Large intestine (tissue), 3 donors: Measurements from ENCODE around the gene TEAD1. TPM values are rescaled to one million over a fixed set of nuclear protein-coding genes. Genes with fewer than 3 reads are reported as not detected.

Source experiments
- DNase-seq, 2 donors: peaks; one replicate each; pipeline versions ENCODE4 v3.0.0 to v3.0.0-alpha.2; 2013
- H3K27ac ChIP-seq: one replicate; pipeline ENCODE4 v1.5.1; 2013; ENCODE audit warnings: low read length
- H3K27me3 ChIP-seq: 2 replicates; pipeline ENCODE4 v1.6.1; 2013; ENCODE audit warnings: low read length; ENCODE audit not compliant: control insufficient read depth, insufficient read depth
- H3K36me3 ChIP-seq: 2 replicates; pipeline ENCODE4 v1.6.1; 2013; ENCODE audit warnings: low read length; ENCODE audit not compliant: control insufficient read depth, insufficient read depth
- H3K4me1 ChIP-seq: one replicate; pipeline ENCODE4 v1.6.1; 2013; ENCODE audit warnings: low read length; ENCODE audit not compliant: control insufficient read depth, insufficient read depth
- H3K4me3 ChIP-seq: one replicate; pipeline ENCODE4 v1.5.1; 2013; ENCODE audit warnings: low read length
- H3K9me3 ChIP-seq: one replicate; pipeline ENCODE4 v1.6.1; 2013; ENCODE audit warnings: mild to moderate bottlenecking, low read depth, low read length, moderate library complexity; ENCODE audit not compliant: control insufficient read depth
- WGBS: methylation state at CpG from one replicate; pipeline ENCODE4 v1.1.5; 2013; ENCODE audit warnings: low lambda C conversion rate; ENCODE audit not compliant: insufficient coverage; 5-methylcytosine and 5-hydroxymethylcytosine counted together
- polyA plus RNA-seq: library from polyadenylated mRNA; unstranded; fragments of 120-200 nt; gene quantifications from one replicate; pipeline ENCODE4 v1.2.1, GENCODE V29; 2013

TEAD1 gene
- polyA plus RNA-seq, 1 donor = 38.7 TPM

DNA sequence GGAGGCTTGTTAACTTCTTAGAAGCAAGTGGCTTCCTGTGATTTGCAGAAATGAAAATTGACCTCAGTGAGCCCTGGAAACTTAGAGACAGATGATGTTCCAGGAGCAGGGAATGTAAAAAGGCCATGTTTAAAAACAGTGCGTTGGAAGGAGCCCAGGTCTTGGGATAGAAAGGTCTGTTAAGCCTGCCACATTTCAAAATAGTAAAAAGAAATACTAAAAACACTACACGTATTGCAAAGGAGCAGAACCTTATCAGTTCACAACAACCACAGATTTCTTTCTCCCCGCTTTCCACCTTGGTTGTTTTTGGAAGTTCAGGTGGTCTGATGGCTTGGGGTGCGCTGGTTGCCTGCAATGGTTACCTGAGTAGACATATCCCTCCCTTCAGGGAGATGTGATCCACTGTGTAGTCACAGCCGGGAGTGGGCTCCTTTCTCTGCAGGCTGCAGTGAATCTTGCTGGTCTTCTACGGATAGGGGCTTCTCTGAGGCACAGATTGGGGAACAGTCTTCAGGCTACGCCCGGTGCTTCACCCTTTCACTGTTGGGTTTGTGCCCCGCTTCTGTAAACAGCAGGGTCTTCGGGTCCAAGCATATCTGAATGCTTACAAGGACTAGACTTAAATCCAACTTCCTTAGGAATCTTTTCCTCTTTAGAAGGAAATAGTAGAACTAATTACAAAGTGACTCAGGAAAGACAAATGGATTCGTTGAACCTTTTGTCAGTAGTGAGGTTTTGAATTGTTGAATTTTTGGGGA lies 1.9 kb downstream of the TEAD1 start:
- no peaks in the 10 kb centered on the region for H3K36me3 ChIP-seq
- H3K27me3 ChIP-seq = no peaks in the 10 kb centered on the region
- peak overlapping the region; percentile 79 for H3K4me3 ChIP-seq
- WGBS = 0% methylated on average over 1 of the region's 11 CpGs
- H3K27ac ChIP-seq = peak overlapping the region; percentile 59
- peaks cover 27% of the 10 kb centered on the region for H3K4me1 ChIP-seq
- H3K9me3 ChIP-seq = no peaks in the 10 kb centered on the region
- DNase-seq = peak in 1 of 2 donors; percentile 66

- Histone ChIP-seq H3K36me3 (no peaks in the 10 kb centered on the region), H3K4me3 (no peak overlapping the region), H3K9me3 (no peaks in the 10 kb centered on the region), H3K4me1 (peaks cover 30% of the 10 kb centered on the region), H3K27ac (no peak overlapping the region), H3K27me3 (no peaks in the 10 kb centered on the region)
- no CpG with 5 or more reads among the region's 3 CpGs for WGBS
- DNase-seq = peak in 1 of 2 donors; percentile 36
Measured at GRCh38 chr11:12677131-12677530, 2.9 kb downstream of the TEAD1 start.

DNA sequence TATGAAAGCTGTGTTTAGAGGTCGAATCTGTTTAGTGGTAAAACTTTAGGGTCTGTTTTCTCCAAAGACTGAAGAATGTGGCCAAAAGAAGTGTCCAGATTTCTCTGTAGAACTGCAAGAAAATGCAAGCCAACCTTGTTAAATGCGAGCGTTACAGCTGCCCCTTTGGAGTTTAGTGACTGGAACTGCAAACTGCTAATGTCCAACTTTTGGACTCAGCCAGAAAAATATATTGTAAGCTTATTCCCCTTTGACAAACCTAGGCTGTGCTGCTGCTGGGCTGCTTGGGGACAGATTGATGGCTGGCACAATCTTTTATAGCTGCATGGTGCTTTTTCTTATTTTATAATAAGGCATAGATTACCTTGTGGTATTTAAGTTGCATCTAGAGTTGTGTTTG lies 3.9 kb downstream of the TEAD1 start:
- Histone ChIP-seq H3K4me1 (peaks cover 35% of the 10 kb centered on the region), H3K27ac (no peak overlapping the region), H3K36me3 (no peaks in the 10 kb centered on the region), H3K4me3 (no peak overlapping the region), H3K27me3 (no peaks in the 10 kb centered on the region), H3K9me3 (no peaks in the 10 kb centered on the region)
- DNase-seq = no peak
- 83% methylated on average over 1 of the region's 3 CpGs for WGBS

GRCh38 chr11:12678991-12679390 lies 4.8 kb downstream of the TEAD1 start:
- WGBS = 100% methylated on average over 1 of the region's 5 CpGs
- Histone ChIP-seq H3K4me1 (peaks cover 39% of the 10 kb centered on the region), H3K27me3 (no peaks in the 10 kb centered on the region), H3K36me3 (no peaks in the 10 kb centered on the region), H3K9me3 (no peaks in the 10 kb centered on the region), H3K4me3 (no peak overlapping the region), H3K27ac (no peak overlapping the region)
- DNase-seq = no peak

GRCh38 chr11:12679471-12679870 lies 5.2 kb downstream of the TEAD1 start:
- peaks cover 43% of the 10 kb centered on the region for H3K4me1 ChIP-seq
- no peaks in the 10 kb centered on the region for H3K36me3 ChIP-seq
- no peaks in the 10 kb centered on the region for H3K27me3 ChIP-seq
- no peaks in the 10 kb centered on the region for H3K9me3 ChIP-seq
- DNase-seq = no peak
- no peak overlapping the region for H3K4me3 ChIP-seq
- peak overlapping the region; percentile 78 for H3K27ac ChIP-seq

DNA sequence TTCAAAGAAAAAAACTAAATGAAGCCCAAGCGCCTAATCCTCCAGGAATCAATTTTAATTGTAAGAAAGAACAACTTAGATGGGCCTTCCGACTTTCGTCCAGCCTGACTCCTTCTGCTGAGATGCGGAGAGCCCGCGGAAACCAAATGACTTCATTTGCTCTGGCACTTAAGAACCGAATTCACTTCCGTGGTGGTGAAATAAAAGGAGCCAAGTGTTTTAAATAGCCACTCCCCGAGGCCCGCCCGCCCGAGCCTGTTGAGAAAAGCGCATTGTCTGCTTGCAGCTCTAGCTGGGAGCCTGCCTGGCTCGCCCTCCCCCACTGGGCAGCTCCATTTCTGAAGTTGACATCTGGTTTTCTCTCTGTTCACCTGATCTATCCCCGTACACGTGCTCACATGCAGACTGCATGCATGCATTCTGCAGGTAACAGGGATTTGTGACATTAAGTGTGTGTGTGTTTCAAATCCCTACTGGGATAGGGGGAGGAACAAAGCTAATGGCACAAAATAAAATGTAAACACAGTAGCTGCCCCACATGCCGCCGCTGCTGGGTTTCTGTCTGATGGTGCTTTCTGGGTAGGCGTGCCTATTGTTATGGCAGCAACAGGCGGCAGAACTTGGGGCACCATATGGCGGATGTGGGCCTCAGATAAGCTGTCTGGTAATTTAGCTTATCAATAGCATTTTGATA lies 6.2 kb downstream of the TEAD1 start:
- Histone ChIP-seq H3K9me3 (no peaks in the 10 kb centered on the region), H3K4me1 (peaks cover 49% of the 10 kb centered on the region), H3K4me3 (peak overlapping the region; percentile 14), H3K27me3 (no peaks in the 10 kb centered on the region), H3K27ac (peak overlapping the region; percentile 78), H3K36me3 (no peaks in the 10 kb centered on the region)
- 20% methylated on average over 1 of the region's 21 CpGs for WGBS
- DNase-seq = peak; percentile 80 to 89

DNA sequence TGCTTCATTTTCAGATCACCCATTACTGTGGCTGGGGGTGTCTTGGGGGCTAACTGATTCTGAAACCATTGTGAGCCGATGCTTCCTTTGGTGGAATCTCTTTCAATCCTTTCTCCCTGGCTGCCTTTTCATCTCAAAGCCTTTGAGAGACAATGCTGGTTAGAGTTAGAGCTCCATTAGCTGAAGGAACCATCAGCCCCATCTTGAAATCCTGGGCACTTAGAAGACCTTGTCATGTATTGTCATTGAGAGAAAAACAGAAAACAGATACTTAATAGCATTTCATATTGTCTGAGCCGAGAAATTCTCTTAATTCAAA lies 6.7 kb downstream of the TEAD1 start:
- WGBS = 100% methylated on average over 1 of the region's 2 CpGs
- H3K4me3 ChIP-seq = no peak overlapping the region
- H3K27ac ChIP-seq = peak overlapping the region; percentile 78
- H3K36me3 ChIP-seq = no peaks in the 10 kb centered on the region
- H3K27me3 ChIP-seq = no peaks in the 10 kb centered on the region
- H3K9me3 ChIP-seq = no peaks in the 10 kb centered on the region
- DNase-seq = no peak
- peaks cover 53% of the 10 kb centered on the region for H3K4me1 ChIP-seq

DNA sequence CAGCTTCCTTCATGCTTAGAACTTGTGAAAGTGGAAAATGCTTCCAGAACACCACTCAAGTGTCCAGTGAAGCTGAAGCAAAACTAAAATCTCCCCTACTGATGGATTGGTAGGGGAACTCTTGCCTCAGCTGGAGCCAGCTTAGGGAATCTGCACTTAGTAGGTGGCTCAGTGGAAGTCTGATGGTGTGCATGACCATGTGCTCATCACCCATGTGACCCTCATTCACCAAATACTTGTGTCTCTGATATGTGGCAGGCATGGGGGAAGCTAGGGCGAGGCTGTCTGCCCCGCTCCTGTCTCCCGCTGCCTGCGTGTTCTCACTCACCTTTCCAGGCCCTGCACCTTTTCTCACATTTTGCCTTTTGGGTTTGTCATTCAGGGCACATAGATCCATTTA lies 7.2 kb downstream of the TEAD1 start:
- Histone ChIP-seq H3K27ac (no peak overlapping the region), H3K4me3 (no peak overlapping the region), H3K27me3 (no peaks in the 10 kb centered on the region), H3K9me3 (no peaks in the 10 kb centered on the region), H3K36me3 (no peaks in the 10 kb centered on the region), H3K4me1 (peaks cover 54% of the 10 kb centered on the region)
- WGBS = no CpG with 5 or more reads among the region's 4 CpGs
- no peak for DNase-seq

- Histone ChIP-seq H3K27ac (no peak overlapping the region), H3K9me3 (no peaks in the 10 kb centered on the region), H3K36me3 (no peaks in the 10 kb centered on the region), H3K4me1 (peaks cover 53% of the 10 kb centered on the region), H3K27me3 (no peaks in the 10 kb centered on the region), H3K4me3 (no peak overlapping the region)
- whole genome bisulfite sequencing = 43% methylated on average over 1 of the region's 8 CpGs
- no peak for DNase-seq
Measured at GRCh38 chr11:12682288-12682687, 8.1 kb downstream of the TEAD1 start.

DNA sequence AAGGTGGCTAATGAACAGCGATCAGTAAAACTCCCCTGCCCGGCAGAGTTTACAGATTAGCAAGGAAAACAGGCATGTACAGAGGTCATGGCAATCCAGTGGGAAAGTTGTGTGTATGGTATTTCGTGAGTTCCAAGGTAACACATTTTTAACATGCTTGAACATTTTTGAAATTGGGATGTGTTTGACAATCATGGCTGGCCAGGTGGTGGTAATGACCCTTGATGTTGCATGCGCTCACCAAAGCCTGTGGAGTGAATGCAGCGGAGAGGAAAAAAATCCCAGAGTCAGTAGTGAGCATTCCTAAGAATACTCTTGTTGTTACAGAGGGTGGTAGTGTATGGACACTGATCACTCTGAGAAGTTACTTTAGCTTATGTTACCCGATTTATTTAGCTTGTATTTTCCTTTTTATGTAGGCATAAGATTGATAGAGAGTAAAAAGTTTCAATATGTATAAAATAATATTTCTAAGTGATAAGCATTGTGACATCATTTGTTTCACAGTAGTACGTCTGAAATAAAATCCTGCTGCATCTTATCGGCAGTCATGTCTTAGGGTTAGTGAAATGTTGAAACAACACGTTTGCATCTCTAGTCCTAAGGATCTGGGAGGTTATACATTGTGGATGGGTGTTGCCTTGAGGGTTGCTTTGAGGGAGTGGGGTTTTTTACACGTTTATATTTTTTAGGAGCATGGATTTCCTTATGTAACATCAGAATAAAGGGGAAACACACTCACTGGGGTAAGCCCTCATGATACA lies 8.7 kb downstream of the TEAD1 start:
- H3K27ac ChIP-seq = no peak overlapping the region
- no peak for DNase-seq
- no peak overlapping the region for H3K4me3 ChIP-seq
- 100% methylated on average over 3 of the region's 10 CpGs for WGBS
- peaks cover 58% of the 10 kb centered on the region for H3K4me1 ChIP-seq
- no peaks in the 10 kb centered on the region for H3K9me3 ChIP-seq
- H3K27me3 ChIP-seq = no peaks in the 10 kb centered on the region
- no peaks in the 10 kb centered on the region for H3K36me3 ChIP-seq
